GM13977 (cell line): ENCODE data around the gene KCNJ10.

Source experiments
- DNase-seq: peaks from one replicate; pipeline ENCODE4 v3.0.0; 2012; ENCODE audit warnings: low spot score
- CTCF ChIP-seq: IDR thresholded peaks from 2 replicates; pipeline ENCODE4 v1.5.1; 2012; ENCODE audit warnings: mild to moderate bottlenecking, control low read depth; ENCODE audit not compliant: insufficient read depth; ENCODE audit errors: extremely low read depth, missing control alignments
- in situ Hi-C: fragments of 300-500 bp; cut with MboI; formaldehyde crosslinking; loops from one replicate; pipeline ENCODE4 v1.12.0; 2022; ENCODE audit warnings: low sequenced_read_pairs, low pct_unique_long_range_greater_than_20kb, mixed read lengths, inconsistent platforms; ENCODE audit not compliant: unreplicated experiment

Gene KCNJ10

DNA sequence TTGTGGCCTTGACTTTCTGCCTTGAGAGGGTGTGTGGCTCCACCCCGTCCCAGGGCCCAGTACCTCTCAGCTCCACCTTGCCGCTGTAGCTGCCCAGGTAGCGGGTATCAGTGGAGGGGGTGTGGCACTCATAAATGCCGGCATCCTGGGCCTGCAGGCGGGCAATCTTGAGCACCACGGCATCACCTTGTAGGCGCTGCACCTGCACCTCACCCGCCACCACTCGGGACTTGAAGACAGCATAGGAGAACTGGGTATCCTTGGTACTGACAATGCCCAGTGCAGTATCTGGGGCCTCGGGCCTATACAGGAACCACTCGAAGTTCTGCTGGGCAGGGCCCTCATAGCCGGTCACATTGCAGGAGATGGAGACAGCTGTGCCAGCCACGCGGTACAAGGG lies 24.8 kb upstream of the KCNJ10 start:
- in situ Hi-C loops, result no loop called here
- TF ChIP-seq CTCF, result no peak
- DNase-seq, result no peak

DNA sequence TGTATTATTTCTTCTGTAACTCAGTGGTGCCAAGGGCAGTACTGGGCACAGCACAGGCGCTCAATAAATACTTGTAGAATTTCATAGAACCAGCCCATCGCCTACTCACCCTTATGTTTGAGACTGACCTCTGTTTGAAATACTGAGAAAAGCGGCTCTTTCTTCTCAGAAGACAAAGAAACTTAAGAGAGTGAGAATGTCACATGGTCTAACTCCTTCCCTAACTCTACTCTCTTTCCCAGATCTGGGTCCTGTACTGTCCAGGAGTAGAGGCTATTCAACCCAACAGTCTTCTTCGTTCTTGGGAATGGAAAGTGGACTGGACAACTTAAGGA lies 24.3 kb upstream of the KCNJ10 start:
- in situ Hi-C loops, result no loop called here
- TF ChIP-seq CTCF, result no peak
- no peak for DNase-seq

GRCh38 chr1:160093624-160094290 lies 23.8 kb upstream of the KCNJ10 start:
- no peak for TF ChIP-seq CTCF
- in situ Hi-C loops, result no loop called here
- no peak for DNase-seq

- TF ChIP-seq CTCF, result no peak
- in situ Hi-C loops, result no loop called here
- DNase-seq, result no peak
Measured at GRCh38 chr1:160093069-160093395, 23.1 kb upstream of the KCNJ10 start.

DNA sequence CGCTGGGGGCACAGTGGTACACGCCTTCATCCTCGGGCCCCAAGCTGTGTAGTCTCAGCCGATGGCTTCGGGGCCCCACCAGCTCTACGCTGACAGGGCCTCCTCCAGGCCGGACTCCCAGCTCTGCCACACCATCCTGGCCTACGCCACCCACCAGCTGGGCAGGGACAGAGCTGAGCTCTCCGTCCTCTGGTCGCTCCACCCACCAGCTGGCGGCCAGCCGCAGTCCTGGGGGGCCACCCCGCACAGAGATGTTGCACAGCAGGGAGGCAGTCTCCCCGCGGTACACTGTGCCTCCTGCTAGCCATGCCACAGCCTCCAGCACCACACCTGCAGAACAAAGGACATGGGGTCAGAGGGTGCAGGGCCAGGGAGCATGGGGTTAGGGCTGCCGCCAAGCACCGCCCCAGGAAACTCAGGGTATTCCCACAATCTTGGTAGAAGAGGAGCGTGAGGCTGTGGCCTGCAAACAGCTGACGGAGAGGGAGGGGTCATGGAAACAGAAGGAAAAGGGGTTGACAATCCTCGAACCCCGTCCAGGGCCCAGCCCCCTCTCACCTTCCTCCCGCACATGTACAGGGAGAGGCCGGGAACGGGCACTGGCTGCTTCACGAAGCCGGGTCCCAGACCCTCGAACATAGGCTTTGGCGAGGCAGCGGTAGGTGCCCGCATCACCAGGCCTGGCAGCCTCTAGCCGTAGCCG lies 22.6 kb upstream of the KCNJ10 start:
- in situ Hi-C loops, result no loop called here
- DNase-seq, result no peak
- no peak for TF ChIP-seq CTCF

DNA sequence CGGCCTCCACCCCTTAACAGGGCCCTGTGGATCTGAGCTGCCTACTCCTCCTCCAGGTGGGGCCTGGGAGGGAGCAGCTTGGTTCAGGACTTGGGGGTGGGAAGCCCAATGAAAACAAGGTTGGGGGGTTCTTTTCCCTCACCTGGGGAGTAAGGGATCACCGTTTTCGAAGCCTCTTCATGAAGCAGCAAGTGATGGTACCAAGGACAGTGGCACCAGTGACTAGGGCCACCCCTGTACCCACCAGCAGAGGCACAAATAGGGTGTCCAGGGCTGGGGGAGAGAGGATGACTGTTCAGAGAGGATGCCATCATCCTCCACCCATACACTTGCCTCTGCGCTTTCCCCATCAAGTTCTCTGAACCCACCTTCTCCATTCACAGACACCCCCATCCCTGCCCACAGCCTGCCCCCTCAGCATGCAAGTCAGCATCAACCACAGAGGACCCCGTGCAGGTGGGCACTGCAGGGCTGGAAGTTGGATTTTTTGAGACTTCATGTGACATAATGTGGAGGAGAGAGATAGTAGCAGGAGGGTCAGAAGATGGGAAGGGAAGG lies 21.8 kb upstream of the KCNJ10 start:
- in situ Hi-C loops, result no loop called here
- DNase-seq, result no peak
- TF ChIP-seq CTCF, result no peak
